K562 (cell line): ENCODE data around the gene ULK3. TPM values are rescaled to one million over a fixed set of nuclear protein-coding genes. Genes with fewer than 3 reads are reported as not detected.

Experiments used
- ATAC-seq: fragments of 200-7000 bp; cut with Tn5 transposase; 3 replicates; pipeline ENCODE4 v1.9.1; 2020; ENCODE audit warnings: moderate library complexity
- BruUV-seq: library from RNA; stranded (reverse); fragments of 400-500 nt; replicated peaks from 2 replicates; lab custom pipeline; 2021; lab: Mats Ljungman, UMichigan
- CTCF ChIA-PET: fragments of 300-600 bp; formaldehyde crosslinking; extraction: SDS; loops from one replicate; lab custom pipeline; 2021; ENCODE audit warnings: low intra/inter-chr PET ratio; lab: Yijun Ruan, JAX
- POLR2A ChIA-PET: fragments of 300-600, 350-650 bp; sonication (Branson Sonifier 250); formaldehyde crosslinking; extraction: SDS; loops from one replicate; lab custom pipeline; 2021; ENCODE audit warnings: antibody characterized with exemption, inconsistent platforms; lab: Yijun Ruan, JAX
- DNase-seq, 4 experiments: peaks; one replicate each; pipeline versions ENCODE4 v3.0.0 to v3.0.0-alpha.2; 2011 to 2018; ENCODE audit warnings: low spot score in 3 of 4, mixed read lengths in 3 of 4; ENCODE audit errors: extremely low read depth in 1 of 4
- FAIRE-seq: peaks from 2 replicates; lab custom pipeline; 2011; peaks lifted over from hg19 to GRCh38; lab: Jason Lieb, UNC
- H2AFZ ChIP-seq: 2 replicates; pipeline ENCODE4 v1.6.0; 2011; ENCODE audit warnings: low read depth, low read length, control low read depth, inconsistent platforms
- H3K27ac ChIP-seq: fragments of 200-600 bp; 3 replicates; pipeline ENCODE4 v1.8.0; 2011; ENCODE audit warnings: low read depth, mild to moderate bottlenecking, control low read depth, inconsistent platforms, low read length, moderate library complexity, mixed read lengths; ENCODE audit errors: extremely low read depth
- H3K27me3 ChIP-seq, 2 experiments: fragments of 300-600 bp in 1 of 2; 2 replicates in 1 of 2; 3 replicates in 1 of 2; pipeline versions ENCODE4 v1.6.0 to v1.8.0; 2011; ENCODE audit warnings: inconsistent platforms in 2 of 2, low read length in 2 of 2, mild to moderate bottlenecking in 1 of 2, mixed read lengths in 1 of 2, moderate library complexity in 1 of 2; ENCODE audit not compliant: control insufficient read depth in 2 of 2, insufficient read depth in 2 of 2
- H3K36me3 ChIP-seq: fragments of 300-600 bp; 3 replicates; pipeline ENCODE4 v1.8.0; 2011; ENCODE audit warnings: mild to moderate bottlenecking, low read length, inconsistent platforms; ENCODE audit not compliant: control insufficient read depth, insufficient read depth
- H3K4me1 ChIP-seq, 2 experiments: fragments of 200-600 bp in 1 of 2; replicated peaks in 1 of 2; 2 replicates in 1 of 2; 3 replicates in 1 of 2; pipeline versions ENCODE4 v1.5.1 to v1.8.0; 2011; ENCODE audit warnings: inconsistent platforms in 2 of 2, low read length in 2 of 2, mild to moderate bottlenecking in 1 of 2, mixed read lengths in 1 of 2, moderate library complexity in 1 of 2; ENCODE audit not compliant: control insufficient read depth in 2 of 2, insufficient read depth in 2 of 2
- H3K4me2 ChIP-seq: 2 replicates; pipeline ENCODE4 v1.6.1; 2011; ENCODE audit warnings: low read length, control low read depth, inconsistent platforms, mixed read lengths; ENCODE audit not compliant: insufficient read depth
- H3K4me3 ChIP-seq: fragments of 200-600 bp; sonication (generic), shearing (Covaris generic); 2 replicates; pipeline ENCODE4 v1.5.1; 2016; ENCODE audit warnings: control low read depth, inconsistent platforms
- H3K79me2 ChIP-seq: fragments of 200-600 bp; 3 replicates; pipeline ENCODE4 v1.8.0; 2011; ENCODE audit warnings: low read length, inconsistent platforms; ENCODE audit not compliant: control insufficient read depth, insufficient read depth
- H3K9ac ChIP-seq, 2 experiments: 2 replicates each; pipeline versions ENCODE4 v1.6.0 to v1.6.1; 2011; ENCODE audit warnings: low read depth in 2 of 2, low read length in 2 of 2, control low read depth in 1 of 2, inconsistent platforms in 1 of 2, mild to moderate bottlenecking in 1 of 2, mixed read lengths in 1 of 2; ENCODE audit not compliant: insufficient read depth in 1 of 2
- H3K9me1 ChIP-seq: one replicate; pipeline ENCODE4 v1.6.0; 2011; ENCODE audit warnings: inconsistent platforms, mild to moderate bottlenecking, low read length, moderate library complexity; ENCODE audit not compliant: control insufficient read depth, insufficient read depth
- H3K9me3 ChIP-seq: replicated peaks from 2 replicates; pipeline ENCODE4 v1.5.1; 2011; ENCODE audit warnings: low read depth, low read length, inconsistent platforms; ENCODE audit not compliant: control insufficient read depth, insufficient read depth
- H4K20me1 ChIP-seq: replicated peaks from 2 replicates; pipeline ENCODE4 v1.6.1; 2011; ENCODE audit warnings: low read length, inconsistent platforms, mixed read lengths; ENCODE audit not compliant: control insufficient read depth, insufficient read depth
- ARNT ChIP-seq, 2 experiments: fragments of 450-650 bp; IDR thresholded peaks; 2 replicates each; pipeline ENCODE4 v1.6.1; 2016; ENCODE audit warnings: mild to moderate bottlenecking in 1 of 2
- CGGBP1 ChIP-seq: fragments of 250-450 bp; sonication (Bioruptor Pico); IDR thresholded peaks from 2 replicates; pipeline ENCODE4 v1.9.0; 2021; ENCODE audit warnings: mild to moderate bottlenecking
- FOXJ2 ChIP-seq: fragments of 200-800 bp; sonication (Bioruptor generic); IDR thresholded peaks from 2 replicates; pipeline ENCODE4 v1.6.1; 2016; ENCODE audit warnings: missing genetic modification characterization, missing compliant biosample characterization
- FOXP1 ChIP-seq: sonication (generic); formaldehyde crosslinking; IDR thresholded peaks from 2 replicates; pipeline ENCODE4 v1.8.0; 2022; ENCODE audit warnings: mild to moderate bottlenecking, missing genetic modification reagents
- FUS ChIP-seq: fragments of 200-400 bp; formaldehyde crosslinking; optimal IDR thresholded peaks from 2 replicates; pipeline ENCODE3; 2017; ENCODE audit warnings: low read depth, low read length
- GMEB1 ChIP-seq: fragments of 250-450 bp; sonication (Bioruptor Pico); IDR thresholded peaks from 2 replicates; pipeline ENCODE4 v1.4.0; 2020; ENCODE audit warnings: mild to moderate bottlenecking
- HOXB6 ChIP-seq: fragments of 250-450 bp; sonication (Bioruptor Pico); IDR thresholded peaks from 2 replicates; pipeline ENCODE4 v1.5.1; 2022; ENCODE audit warnings: mild to moderate bottlenecking, borderline replicate concordance
- PHB ChIP-seq: fragments of 250-450 bp; sonication (Bioruptor Pico); IDR thresholded peaks from 2 replicates; pipeline ENCODE4 v1.5.0; 2021
- PHF20 ChIP-seq: fragments of 450-650 bp; IDR thresholded peaks from 2 replicates; pipeline ENCODE4 v1.6.1; 2018; ENCODE audit not compliant: partially characterized antibody
- RAD51 ChIP-seq: fragments of 450-650 bp; IDR thresholded peaks from 2 replicates; pipeline ENCODE4 v1.7.1; 2016; ENCODE audit warnings: low read depth, mild to moderate bottlenecking, borderline replicate concordance
- RBM39 ChIP-seq: fragments of 200-400 bp; formaldehyde crosslinking; optimal IDR thresholded peaks from 2 replicates; pipeline ENCODE3; 2018; ENCODE audit warnings: low read depth, low read length
- ZNF197 ChIP-seq: fragments of 200-800 bp; sonication (Bioruptor generic); IDR thresholded peaks from 2 replicates; pipeline ENCODE4 v1.6.1; 2016; ENCODE audit warnings: low read depth, missing genetic modification characterization, missing compliant biosample characterization
- ZNF589 ChIP-seq: fragments of 200-800 bp; sonication (Bioruptor generic); IDR thresholded peaks from 2 replicates; pipeline ENCODE4 v1.6.1; 2016; ENCODE audit warnings: low read depth, missing genetic modification characterization, missing compliant biosample characterization
- ZNF644 ChIP-seq: fragments of 200-800 bp; sonication (Bioruptor generic); IDR thresholded peaks from 2 replicates; pipeline ENCODE4 v1.6.1; 2016; ENCODE audit warnings: low read depth, missing genetic modification characterization, missing compliant biosample characterization
- ZNF707 ChIP-seq: fragments of 250-450 bp; sonication (Bioruptor Pico); conservative IDR thresholded peaks from 2 replicates; pipeline ENCODE4 v1.8.0; 2022; ENCODE audit warnings: inconsistent platforms, mild to moderate bottlenecking, moderate library complexity
- ZNF778 ChIP-seq: fragments of 450-650 bp; formaldehyde crosslinking; IDR thresholded peaks from 2 replicates; pipeline ENCODE4 v1.4.0; 2020; ENCODE audit warnings: mild to moderate bottlenecking, moderate library complexity
- WGBS: fragments of 100-300 bp; shearing (Covaris generic); methylation state at CpG from one replicate; pipeline ENCODE4 v1.1.6; 2016; ENCODE audit warnings: low coverage, mixed read lengths; ENCODE audit not compliant: insufficient coverage; ENCODE audit errors: missing lambda C conversion rate; 5-methylcytosine and 5-hydroxymethylcytosine counted together
- in situ Hi-C: fragments of 300-500 bp; cut with MboI; formaldehyde crosslinking; loops from 4 replicates; pipeline ENCODE4 v1.15.0; 2018; ENCODE audit warnings: inconsistent platforms, mixed read lengths
- intact Hi-C: fragments of 100-400 bp; cut with micrococcal nuclease; formaldehyde crosslinking; loops from 2 replicates; pipeline ENCODE4 v1.14.2; 2022
- polyA plus RNA-seq, 8 experiments: library from polyadenylated mRNA; depleted of rRNA in 4 of 8; stranded (reverse) in 5 of 8; unstranded in 3 of 8; fragments of >200 nt; fragmentation: Nextera tagmentation in 2 of 8; fragmentation: Illumina TruSeq in 1 of 8; extraction: Ambion mirVana in 2 of 8; extraction: Trizol in 1 of 8; gene quantifications; 2 replicates each; pipeline versions ENCODE4 v1.2.1 to v1.2.3, GENCODE V29; 2011 to 2014; ENCODE audit warnings: inconsistent platforms in 1 of 8, missing spikeins in 1 of 8
- total RNA-seq, 7 experiments: library from RNA; depleted of rRNA in 6 of 7; stranded (reverse); fragments of >200 nt in 6 of 7; fragmentation: Illumina TruSeq in 2 of 7; extraction: Trizol in 2 of 7; gene quantifications; 2 replicates each; pipeline versions ENCODE4 v1.2.1 to v1.2.3, GENCODE V29; 2011 to 2021; ENCODE audit warnings: low replicate concordance in 1 of 7
- TF ChIP-seq, protein P1 (sequence below): fragments of 450-650 bp; formaldehyde crosslinking; IDR thresholded peaks from 2 replicates; pipeline ENCODE4 v1.4.0; 2020; ENCODE audit warnings: mild to moderate bottlenecking, moderate library complexity

The ULK3 gene
- total and polyA plus RNA-seq, 9 of the 15 experiments (the other 6 are each of a cell fraction or from before 2014, with no cell fraction given), result 0.68 to 68.0 (median 34.9) TPM

- Histone ChIP-seq H3K4me3 (peak overlapping the region; percentile 99), H3K79me2 (peaks cover 14% of the 10 kb centered on the region; the same call in 2 of the 3 replicates), H3K4me2 (peak overlapping the region; percentile 99), H3K27me3 (no peaks in the 10 kb centered on the region), H2AFZ (peak overlapping the region; percentile 89), H3K9me1 (peaks cover 11% of the 10 kb centered on the region), H3K9me3 (no peaks in the 10 kb centered on the region), H3K36me3 (peaks cover 56% of the 10 kb centered on the region; the same call in 2 of the 3 replicates), H4K20me1 (peaks cover 4% of the 10 kb centered on the region; the same call in 1 of the 2 replicates), H3K4me1 (peaks cover 19 to 53% of the 10 kb centered on the region in 2 experiments; a peak in 4 of 5 replicates), H3K9ac (peak overlapping the region; percentile 82 to 94), H3K27ac (peak overlapping the region; percentile 65)
- in situ Hi-C loops, result no loop called here
- ChIA-PET POLR2A (interaction anchor here (0.8 to 1.9 kb wide), 5 partner anchors 26 to 111 kb away, joined by 3 to 5 read pairs (median 4); partner anchors contain the start of gene FAM219B), CTCF (interaction anchor here (0.6 to 1.7 kb wide), 2 partner anchors 14 to 59 kb away, joined by 3 to 4 read pairs; no protein-coding TSS in a partner anchor)
- WGBS, result 22% methylated on average over 18 of the region's 18 CpGs
- intact Hi-C loops, result loop anchor here (5.0 kb wide), 3 partner anchors 49 to 144 kb away; partner anchors contain the start of gene MPI
- ATAC-seq (no peak), FAIRE-seq (no peak), DNase-seq (peak in 1 of 4 experiments; percentile 20)
- TSS peak; percentile 99 for BruUV-seq
- TF ChIP-seq ARNT (IDR thresholded peaks at IDR 0.05) (no peak), FOXJ2 (peak; percentile 51; the same call in 1 of the 2 replicates), CGGBP1 (CRISPR knock-in tag) (no peak), RAD51 (0 out of 2 replicates have a peak, but pooled peaks have one; percentile 6), ZNF778 (no peak), GMEB1 (CRISPR knock-in tag) (0 out of 2 replicates have a peak, but pooled peaks have one; percentile 1), RBM39 (no peak), FOXP1 (CRISPR knock-in tag) (0 out of 2 replicates have a peak, but pooled peaks have one; percentile 1), ZNF644 (tag) (0 out of 2 replicates have a peak, but pooled peaks have one; percentile 31), PHB (0 out of 2 replicates have a peak, but pooled peaks have one; percentile 49), HOXB6 (CRISPR knock-in tag) (no peak), ZNF707 (CRISPR knock-in tag) (no peak), ZNF589 (0 out of 2 replicates have a peak, but pooled peaks have one; percentile 5), FUS (no peak), ZNF197 (CRISPR knock-in tag) (no peak), PHF20 (peak; percentile 32)
- TF ChIP-seq, protein P1, sequence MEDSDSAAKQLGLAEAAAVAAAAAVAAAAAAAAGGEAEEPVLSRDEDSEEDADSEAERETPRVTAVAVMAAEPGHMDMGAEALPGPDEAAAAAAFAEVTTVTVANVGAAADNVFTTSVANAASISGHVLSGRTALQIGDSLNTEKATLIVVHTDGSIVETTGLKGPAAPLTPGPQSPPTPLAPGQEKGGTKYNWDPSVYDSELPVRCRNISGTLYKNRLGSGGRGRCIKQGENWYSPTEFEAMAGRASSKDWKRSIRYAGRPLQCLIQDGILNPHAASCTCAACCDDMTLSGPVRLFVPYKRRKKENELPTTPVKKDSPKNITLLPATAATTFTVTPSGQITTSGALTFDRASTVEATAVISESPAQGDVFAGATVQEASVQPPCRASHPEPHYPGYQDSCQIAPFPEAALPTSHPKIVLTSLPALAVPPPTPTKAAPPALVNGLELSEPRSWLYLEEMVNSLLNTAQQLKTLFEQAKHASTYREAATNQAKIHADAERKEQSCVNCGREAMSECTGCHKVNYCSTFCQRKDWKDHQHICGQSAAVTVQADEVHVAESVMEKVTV (CRISPR knock-in tag), result no peak
Observed at GRCh38 chr15:74843445-74843828, 481 bp upstream of the ULK3 start.
